H1 (cell line): ENCODE measurements around the gene SKIDA1.
A peak's percentile ranks its signal among the peaks of the same experiment; 100 is the strongest.

ENCODE experiments used
- CTCF ChIP-seq, 3 experiments: IDR thresholded peaks; 1 replicate in 2 of 3; 2 replicates in 1 of 3; pipeline versions ENCODE4 v1.5.1 to v1.6.1; 2011; ENCODE audit warnings: low read length in 3 of 3, mild to moderate bottlenecking in 3 of 3, inconsistent platforms in 2 of 3, low read depth in 1 of 3, moderate library complexity in 1 of 3; ENCODE audit not compliant: insufficient read depth in 1 of 3; ENCODE audit errors: control extremely low read depth in 1 of 3
- EGR1 ChIP-seq: IDR thresholded peaks from 2 replicates; pipeline ENCODE4 v1.6.1; 2011; ENCODE audit warnings: low read depth, low read length, borderline replicate concordance
- EP300 ChIP-seq, 2 experiments: IDR thresholded peaks; 1 replicate in 1 of 2; 2 replicates in 1 of 2; pipeline ENCODE4 v1.6.1; 2011 to 2012; ENCODE audit warnings: low read depth in 2 of 2, low read length in 2 of 2, mild to moderate bottlenecking in 2 of 2, borderline replicate concordance in 1 of 2, inconsistent platforms in 1 of 2, moderate library complexity in 1 of 2
- EZH2 ChIP-seq: fragments of 200-600 bp; sonication (generic); IDR thresholded peaks from 2 replicates; pipeline ENCODE4 v1.7.1; 2012; ENCODE audit warnings: low read depth, mild to moderate bottlenecking, moderate library complexity, low read length, inconsistent platforms; ENCODE audit not compliant: severe bottlenecking
- MAX ChIP-seq: IDR thresholded peaks from 2 replicates; pipeline ENCODE4 v1.6.1; 2012; ENCODE audit warnings: inconsistent platforms
- NRF1 ChIP-seq: IDR thresholded peaks from 2 replicates; pipeline ENCODE4 v1.6.1; 2011; ENCODE audit warnings: mild to moderate bottlenecking, low read depth, low read length, improper control_type of control experiment
- RNF2 ChIP-seq: fragments of 200-900, 300-1000 bp; sonication (generic); IDR thresholded peaks from 2 replicates; pipeline ENCODE4 v1.7.1; 2016; ENCODE audit warnings: borderline replicate concordance, low read depth, mild to moderate bottlenecking, antibody characterized with exemption, low read length; ENCODE audit not compliant: poor library complexity, severe bottlenecking; ENCODE audit errors: missing control alignments
- SIN3A ChIP-seq, 2 experiments: IDR thresholded peaks in 1 of 2; conservative IDR thresholded peaks in 1 of 2; 2 replicates each; pipeline ENCODE4 v1.6.1; 2011 to 2012; ENCODE audit warnings: low read length in 2 of 2, improper control_type of control experiment in 1 of 2, low read depth in 1 of 2, mild to moderate bottlenecking in 1 of 2
- TCF12 ChIP-seq: IDR thresholded peaks from 2 replicates; pipeline ENCODE4 v1.6.1; 2011; ENCODE audit warnings: low read depth, mild to moderate bottlenecking, low read length
- TEAD4 ChIP-seq: IDR thresholded peaks from 2 replicates; pipeline ENCODE4 v1.6.1; 2012; ENCODE audit warnings: low read depth, low read length, inconsistent platforms, mixed read lengths

- TF ChIP-seq CTCF (IDR thresholded peaks at IDR 0.05; ENCODE audit: control extremely low read depth in 1 of 3, insufficient read depth in 1 of 3, low read depth in 1 of 3, low read length in 3 of 3) (no peak), EZH2 (no peak), EP300 (IDR thresholded peaks at IDR 0.05; ENCODE audit: borderline replicate concordance in 1 of 2, low read depth in 2 of 2, low read length in 2 of 2) (no peak), TEAD4 (no peak), EGR1 (no peak), MAX (no peak), TCF12 (no peak), RNF2 (no peak), SIN3A (conservative IDR thresholded peaks at IDR 0.05 in 1 of 2, IDR thresholded peaks at IDR 0.05 in 1 of 2; ENCODE audit: low read depth in 1 of 2, low read length in 2 of 2) (0 out of 4 replicates have a peak, but pooled peaks have one; percentile 7 to 60), NRF1 (no peak)
Measured at GRCh38 chr10:21515361-21516241, 9.9 kb downstream of the SKIDA1 start.
